ENCODE measurements around the gene LGALSL.

Gene LGALSL

GRCh38 chr2:64502860-64503259, 48.9 kb downstream of the LGALSL start:
- no peak for DNase-seq

DNA sequence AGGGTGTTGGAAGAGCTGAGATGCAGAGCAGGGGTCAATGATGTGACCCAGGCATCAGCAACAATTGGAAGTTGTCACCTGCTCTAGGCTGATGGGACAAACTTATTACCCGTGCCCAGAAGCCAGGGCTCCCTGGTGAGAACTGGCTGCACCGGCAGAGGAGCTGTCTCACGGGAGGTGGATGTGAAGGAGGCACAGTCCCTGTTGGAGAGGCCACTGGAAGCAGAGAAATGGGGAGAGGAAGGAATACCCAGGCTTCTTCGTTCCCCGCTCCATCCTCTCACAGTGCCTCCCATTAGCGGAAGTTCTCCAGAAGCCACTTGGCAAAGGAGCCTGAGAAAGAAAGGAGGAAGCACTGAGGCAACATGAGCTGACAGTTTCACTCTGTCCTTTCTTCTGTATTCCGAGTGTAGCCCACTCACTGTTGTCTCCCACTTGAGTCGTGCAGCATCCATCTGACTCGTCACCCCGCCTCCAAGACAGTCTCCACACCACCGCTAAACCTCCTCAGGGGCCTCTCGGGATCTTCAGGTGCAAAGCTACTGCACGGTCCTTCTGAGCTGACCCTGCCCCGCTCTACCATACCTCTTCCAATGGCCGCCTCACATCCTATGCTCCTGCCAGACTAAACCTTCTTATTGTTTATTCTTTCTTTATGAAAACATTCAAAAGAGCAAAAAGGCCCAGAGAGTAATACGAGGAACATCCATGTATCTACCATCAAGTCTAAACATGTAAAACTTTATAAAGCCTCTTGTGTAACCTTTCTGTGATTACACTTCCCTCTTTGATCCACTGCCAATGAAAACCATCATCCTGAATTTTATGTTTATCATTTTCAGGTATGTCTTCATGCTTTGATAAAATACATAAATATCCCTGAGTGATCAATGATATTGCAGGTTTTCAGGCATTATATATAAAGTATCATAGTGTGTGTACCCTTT, 51.1 kb downstream of the LGALSL start:
- DNase-seq, result peak; percentile 66

DNA sequence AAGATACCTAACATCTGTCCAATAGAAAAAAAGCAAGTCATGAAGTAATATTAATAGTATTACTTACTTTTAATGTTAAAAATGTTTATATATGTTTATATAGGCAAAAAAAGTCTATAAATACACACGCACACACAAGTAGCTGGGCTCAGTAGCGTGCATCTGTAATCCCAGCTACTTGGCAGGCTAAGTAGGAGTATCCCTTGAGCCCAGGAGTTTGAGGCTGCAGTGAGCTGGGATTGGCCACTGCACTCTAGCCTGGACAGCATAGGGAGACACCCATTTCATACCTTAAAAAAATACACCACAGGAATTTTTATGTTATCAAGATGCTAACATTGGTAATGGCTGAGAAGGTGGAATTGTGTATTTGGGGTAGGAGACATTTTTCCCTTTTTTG, 52.7 kb downstream of the LGALSL start:
- DNase-seq, result no peak

All from MV-4-11 (cell line).